Measurements from ENCODE around the gene LGR5. TPM values are rescaled to one million over a fixed set of nuclear protein-coding genes. Genes with fewer than 3 reads are reported as not detected.

Gene LGR5
- total and polyA plus RNA-seq, 2 of the 13 experiments (the other 11 are each of a cell fraction or from before 2014, with no cell fraction given), result 37.0 to 121 TPM

DNA sequence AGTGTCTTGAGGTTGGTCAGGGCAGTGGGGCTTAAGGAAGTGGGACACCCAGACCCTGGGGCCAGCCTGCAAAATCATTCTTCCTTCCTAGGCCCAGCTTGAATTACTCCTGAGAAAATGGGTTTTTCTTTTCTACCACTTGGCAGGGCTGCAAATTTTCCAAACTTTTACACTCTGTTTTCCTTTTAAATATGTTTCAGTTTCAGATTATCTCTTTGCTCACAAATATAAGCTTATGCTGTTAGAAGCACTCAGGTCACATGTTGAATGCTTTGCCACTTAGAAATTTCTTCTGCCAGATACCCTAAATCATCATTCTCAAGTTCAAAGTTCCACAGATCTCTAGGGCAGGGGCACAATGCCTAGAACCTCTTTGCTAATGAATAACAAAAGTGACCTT lies 2.9 kb upstream of the LGR5 start:
- TF ChIP-seq ZNF841 (CRISPR knock-in tag; IDR thresholded peaks at IDR 0.05; ENCODE audit: borderline replicate concordance), result peak; percentile 96
- TF ChIP-seq HDAC1 (CRISPR knock-in tag; IDR thresholded peaks at IDR 0.05), result no peak
- Histone ChIP-seq H4K20me1 (ENCODE audit: insufficient read depth, low read length) (no peaks in the 10 kb centered on the region), H3K4me2 (ENCODE audit: low read depth, low read length) (no peak overlapping the region), H3K79me2 (ENCODE audit: insufficient read depth, low read length) (peaks cover 22% of the 10 kb centered on the region), H3K9ac (ENCODE audit: insufficient read depth, low read depth, low read length) (no peak overlapping the region), H3K27ac (ENCODE audit: extremely low read length, insufficient read depth, low read length) (no peak overlapping the region), H3K36me3 (replicated peaks in 1 of 2; ENCODE audit: control insufficient read depth in 1 of 2, insufficient read depth in 2 of 2, low read length in 2 of 2) (no peaks in the 10 kb centered on the region), H2AFZ (ENCODE audit: low read length) (no peak overlapping the region), H3K9me3 (ENCODE audit: low read length) (peaks cover 28% of the 10 kb centered on the region), H3K4me1 (ENCODE audit: insufficient read depth, low read length) (peaks cover 22% of the 10 kb centered on the region), H3K27me3 (ENCODE audit: control insufficient read depth in 1 of 2, insufficient read depth in 2 of 2, low read length in 2 of 2) (no peaks in the 10 kb centered on the region; a peak in 1 of 5 replicates), H3K4me3 (replicated peaks in 1 of 3; ENCODE audit: insufficient read depth in 1 of 3, low read depth in 2 of 3, low read length in 3 of 3) (no peak overlapping the region)
- CTCF ChIA-PET (ENCODE audit: low intra/inter-chr PET ratio, low total read pairs), result no interaction called here
- POLR2A ChIA-PET, result no interaction called here
- in situ Hi-C loops (cut with HindIII; ENCODE audit: extremely low pct_ligation_motif_present, low pct_unique_long_range_greater_than_20kb), result loop anchor here (5.0 kb wide), 1 partner anchor 274 kb away; no protein-coding TSS in a partner anchor
- no peak for DNase-seq (ENCODE audit: low spot score)
- no peak for ATAC-seq
- no peak for FAIRE-seq
- intact Hi-C loops (cut with micrococcal nuclease; ENCODE audit: unreplicated experiment), result loop anchor here (10.0 kb wide), 1 partner anchor 282 kb away; the partner anchor contains the start of gene TSPAN8
- no TSS peak for BruUV-seq (replicated peaks)

DNA sequence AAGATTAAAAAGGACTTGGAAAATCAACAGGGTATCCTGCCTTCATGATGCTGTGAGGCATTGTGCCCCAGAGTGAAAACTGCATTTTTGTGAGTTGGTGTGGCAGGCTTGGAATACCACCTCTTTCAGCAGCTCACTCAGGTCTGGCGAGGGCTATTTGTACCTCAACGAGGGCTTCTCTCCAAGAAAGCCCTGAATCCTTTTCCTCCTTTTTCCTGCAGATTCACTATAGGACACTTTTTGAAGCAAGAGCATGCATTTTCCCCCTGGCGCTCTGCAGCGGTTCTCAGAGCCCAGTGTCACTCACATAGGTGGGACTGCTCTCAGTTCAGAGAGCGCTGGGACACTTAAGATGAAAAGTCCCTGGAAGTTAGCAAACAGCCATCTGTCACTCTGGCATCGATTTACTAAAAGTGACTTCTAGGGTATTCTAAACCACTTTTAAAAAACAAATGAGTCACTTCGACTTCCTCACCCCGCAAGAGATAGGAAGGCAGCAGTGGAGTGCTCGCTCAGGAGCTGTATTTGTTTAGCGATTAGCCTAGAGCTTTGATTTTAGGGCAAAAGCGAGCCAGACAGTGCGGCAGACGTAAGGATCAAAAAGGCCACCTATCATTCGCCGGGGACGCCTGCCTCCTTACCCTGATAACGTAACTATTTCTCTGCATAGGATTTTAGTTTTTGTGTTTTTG lies 782 bp upstream of the LGR5 start:
- no TSS peak for BruUV-seq (replicated peaks)
- ATAC-seq (peak; percentile 81), DNase-seq (ENCODE audit: low spot score) (peak; percentile 98), FAIRE-seq (peak; percentile 88)
- intact Hi-C loops (cut with micrococcal nuclease; ENCODE audit: unreplicated experiment) (loop anchor here (1.0 to 10.0 kb wide), 2 partner anchors 97 to 284 kb away; partner anchors contain the start of gene TSPAN8), in situ Hi-C loops (cut with HindIII; ENCODE audit: extremely low pct_ligation_motif_present, low pct_unique_long_range_greater_than_20kb) (loop anchor here (5.0 kb wide), 1 partner anchor 277 kb away; no protein-coding TSS in a partner anchor)
- Histone ChIP-seq H4K20me1 (ENCODE audit: insufficient read depth, low read length) (peaks cover 10% of the 10 kb centered on the region), H3K4me2 (ENCODE audit: low read depth, low read length) (peak overlapping the region; percentile 91), H3K36me3 (replicated peaks in 1 of 2; ENCODE audit: control insufficient read depth in 1 of 2, insufficient read depth in 2 of 2, low read length in 2 of 2) (no peaks in the 10 kb centered on the region), H3K4me1 (ENCODE audit: insufficient read depth, low read length) (peaks cover 38% of the 10 kb centered on the region), H3K9ac (ENCODE audit: insufficient read depth, low read depth, low read length) (peak overlapping the region; percentile 89), H2AFZ (ENCODE audit: low read length) (no peak overlapping the region), H3K27me3 (ENCODE audit: control insufficient read depth in 1 of 2, insufficient read depth in 2 of 2, low read length in 2 of 2) (no peaks in the 10 kb centered on the region; a peak in 2 of 5 replicates), H3K4me3 (replicated peaks in 1 of 3; ENCODE audit: insufficient read depth in 1 of 3, low read depth in 2 of 3, low read length in 3 of 3) (peak overlapping the region; percentile 90 to 97 (median 91)), H3K9me3 (ENCODE audit: low read length) (peaks cover 28% of the 10 kb centered on the region), H3K79me2 (ENCODE audit: insufficient read depth, low read length) (peaks cover 43% of the 10 kb centered on the region), H3K27ac (ENCODE audit: extremely low read length, insufficient read depth, low read length) (peak overlapping the region; percentile 82)
- WGBS (ENCODE audit: low lambda C conversion rate), result 3% methylated on average over 12 of the region's 17 CpGs
- CTCF ChIA-PET (ENCODE audit: low intra/inter-chr PET ratio, low total read pairs), result no interaction called here
- POLR2A ChIA-PET, result interaction anchor here (0.7 to 2.7 kb wide), 19 partner anchors 8 to 316 kb away, joined by 3 to 19 read pairs (median 4); partner anchors contain the start of genes RAB21, THAP2 and TMEM19
- no peak for TF ChIP-seq RBM39 (IDR thresholded peaks at IDR 0.05; ENCODE audit: low read depth, low read length, poor library complexity, severe bottlenecking)
- TF ChIP-seq GTF2F1 (IDR thresholded peaks at IDR 0.05; ENCODE audit: low read length), result no peak
- TF ChIP-seq PLRG1 (conservative IDR thresholded peaks at IDR 0.05), result no peak
- peak; percentile 60; the same call in 1 of the 2 replicates for TF ChIP-seq ZNF331 (CRISPR knock-in tag; IDR thresholded peaks at IDR 0.05)
- TF ChIP-seq, protein P1, sequence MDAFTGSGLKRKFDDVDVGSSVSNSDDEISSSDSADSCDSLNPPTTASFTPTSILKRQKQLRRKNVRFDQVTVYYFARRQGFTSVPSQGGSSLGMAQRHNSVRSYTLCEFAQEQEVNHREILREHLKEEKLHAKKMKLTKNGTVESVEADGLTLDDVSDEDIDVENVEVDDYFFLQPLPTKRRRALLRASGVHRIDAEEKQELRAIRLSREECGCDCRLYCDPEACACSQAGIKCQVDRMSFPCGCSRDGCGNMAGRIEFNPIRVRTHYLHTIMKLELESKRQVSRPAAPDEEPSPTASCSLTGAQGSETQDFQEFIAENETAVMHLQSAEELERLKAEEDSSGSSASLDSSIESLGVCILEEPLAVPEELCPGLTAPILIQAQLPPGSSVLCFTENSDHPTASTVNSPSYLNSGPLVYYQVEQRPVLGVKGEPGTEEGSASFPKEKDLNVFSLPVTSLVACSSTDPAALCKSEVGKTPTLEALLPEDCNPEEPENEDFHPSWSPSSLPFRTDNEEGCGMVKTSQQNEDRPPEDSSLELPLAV (CRISPR knock-in tag; conservative IDR thresholded peaks at IDR 0.05; ENCODE audit: low read depth), result no peak
- TF ChIP-seq TCF7L2 (IDR thresholded peaks at IDR 0.05; ENCODE audit: low read depth, low read length), result peak; percentile 95
- 0 out of 2 replicates have a peak, but pooled peaks have one; percentile 24 for TF ChIP-seq ZKSCAN8 (CRISPR knock-in tag; IDR thresholded peaks at IDR 0.05; ENCODE audit: borderline replicate concordance)
- peak; percentile 64 for TF ChIP-seq GATAD1 (CRISPR knock-in tag; IDR thresholded peaks at IDR 0.05)
- 0 out of 2 replicates have a peak, but pooled peaks have one; percentile 21 for TF ChIP-seq MYC (CRISPR knock-in tag; IDR thresholded peaks at IDR 0.05; ENCODE audit: borderline replicate concordance)
- TF ChIP-seq, protein P2, sequence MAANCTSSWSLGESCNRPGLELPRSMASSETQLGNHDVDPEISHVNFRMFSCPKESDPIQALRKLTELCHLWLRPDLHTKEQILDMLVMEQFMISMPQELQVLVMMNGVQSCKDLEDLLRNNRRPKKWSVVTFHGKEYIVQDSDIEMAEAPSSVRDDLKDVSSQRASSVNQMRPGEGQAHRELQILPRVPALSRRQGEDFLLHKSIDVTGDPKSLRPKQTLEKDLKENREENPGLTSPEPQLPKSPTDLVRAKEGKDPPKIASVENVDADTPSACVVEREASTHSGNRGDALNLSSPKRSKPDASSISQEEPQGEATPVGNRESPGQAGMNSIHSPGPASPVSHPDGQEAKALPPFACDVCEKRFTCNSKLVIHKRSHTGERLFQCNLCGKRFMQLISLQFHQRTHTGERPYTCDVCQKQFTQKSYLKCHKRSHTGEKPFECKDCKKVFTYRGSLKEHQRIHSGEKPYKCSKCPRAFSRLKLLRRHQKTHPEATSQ (CRISPR knock-in tag; IDR thresholded peaks at IDR 0.05; ENCODE audit: borderline replicate concordance), result peak; percentile 65; the same call in 1 of the 2 replicates
- TF ChIP-seq, protein P3, sequence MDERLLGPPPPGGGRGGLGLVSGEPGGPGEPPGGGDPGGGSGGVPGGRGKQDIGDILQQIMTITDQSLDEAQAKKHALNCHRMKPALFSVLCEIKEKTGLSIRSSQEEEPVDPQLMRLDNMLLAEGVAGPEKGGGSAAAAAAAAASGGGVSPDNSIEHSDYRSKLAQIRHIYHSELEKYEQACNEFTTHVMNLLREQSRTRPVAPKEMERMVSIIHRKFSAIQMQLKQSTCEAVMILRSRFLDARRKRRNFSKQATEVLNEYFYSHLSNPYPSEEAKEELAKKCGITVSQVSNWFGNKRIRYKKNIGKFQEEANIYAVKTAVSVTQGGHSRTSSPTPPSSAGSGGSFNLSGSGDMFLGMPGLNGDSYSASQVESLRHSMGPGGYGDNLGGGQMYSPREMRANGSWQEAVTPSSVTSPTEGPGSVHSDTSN (CRISPR knock-in tag; IDR thresholded peaks at IDR 0.05), result peak; percentile 77
- no peak for TF ChIP-seq ZNF382 (CRISPR knock-in tag; IDR thresholded peaks at IDR 0.05; ENCODE audit: borderline replicate concordance)
